ENCODE measurements around the gene RRP1. TPM values are rescaled to one million over a fixed set of nuclear protein-coding genes. Genes with fewer than 3 reads are reported as not detected.

The RRP1 gene
- total and polyA plus RNA-seq, 2 donors (not counting 1 experiment from before 2014, with no cell fraction given) = 8.6 to 12.7 TPM

DNA sequence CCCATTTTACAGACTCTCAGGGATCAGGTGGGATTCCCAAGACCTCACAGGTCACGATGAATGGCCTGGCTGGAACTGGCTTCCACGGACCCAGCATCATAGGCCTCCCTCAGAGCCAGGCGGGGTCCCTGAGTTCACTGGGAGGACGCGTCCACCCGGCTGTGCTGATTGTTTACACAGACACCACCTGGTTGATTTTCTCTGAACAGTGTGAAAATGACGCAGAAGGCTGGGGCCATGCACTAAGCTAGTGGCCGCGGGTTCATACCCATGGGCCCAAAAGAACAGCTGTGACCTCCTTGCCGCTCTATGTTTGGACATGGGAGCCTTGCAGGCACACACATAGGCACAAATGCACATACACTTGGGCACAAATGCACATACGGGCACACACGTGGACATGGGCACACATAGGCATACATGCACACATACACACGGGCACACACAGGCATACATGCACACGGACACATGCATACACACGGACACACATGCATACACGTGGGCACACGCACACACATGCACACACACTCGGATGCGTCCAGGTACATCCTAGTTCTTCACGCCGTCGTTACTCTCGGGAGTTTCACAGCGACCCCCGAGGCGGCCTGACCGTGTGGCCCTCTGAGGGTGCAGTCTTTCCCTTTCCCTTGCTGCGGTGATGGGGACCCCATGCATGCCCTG, 36.5 kb upstream of the RRP1 start:
- no peak overlapping the region for H2AFZ ChIP-seq (ENCODE audit: low read length)
- H3K4me1 ChIP-seq (ENCODE audit: control insufficient read depth, extremely low read depth, insufficient read depth, low read length) = no peaks in the 10 kb centered on the region
- no peak overlapping the region for H3K4me2 ChIP-seq (ENCODE audit: extremely low read depth, insufficient read depth, low read length)
- TF ChIP-seq, protein P1, sequence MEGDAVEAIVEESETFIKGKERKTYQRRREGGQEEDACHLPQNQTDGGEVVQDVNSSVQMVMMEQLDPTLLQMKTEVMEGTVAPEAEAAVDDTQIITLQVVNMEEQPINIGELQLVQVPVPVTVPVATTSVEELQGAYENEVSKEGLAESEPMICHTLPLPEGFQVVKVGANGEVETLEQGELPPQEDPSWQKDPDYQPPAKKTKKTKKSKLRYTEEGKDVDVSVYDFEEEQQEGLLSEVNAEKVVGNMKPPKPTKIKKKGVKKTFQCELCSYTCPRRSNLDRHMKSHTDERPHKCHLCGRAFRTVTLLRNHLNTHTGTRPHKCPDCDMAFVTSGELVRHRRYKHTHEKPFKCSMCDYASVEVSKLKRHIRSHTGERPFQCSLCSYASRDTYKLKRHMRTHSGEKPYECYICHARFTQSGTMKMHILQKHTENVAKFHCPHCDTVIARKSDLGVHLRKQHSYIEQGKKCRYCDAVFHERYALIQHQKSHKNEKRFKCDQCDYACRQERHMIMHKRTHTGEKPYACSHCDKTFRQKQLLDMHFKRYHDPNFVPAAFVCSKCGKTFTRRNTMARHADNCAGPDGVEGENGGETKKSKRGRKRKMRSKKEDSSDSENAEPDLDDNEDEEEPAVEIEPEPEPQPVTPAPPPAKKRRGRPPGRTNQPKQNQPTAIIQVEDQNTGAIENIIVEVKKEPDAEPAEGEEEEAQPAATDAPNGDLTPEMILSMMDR (conservative IDR thresholded peaks at IDR 0.05 in 1 of 2, IDR thresholded peaks at IDR 0.05 in 1 of 2; ENCODE audit: low read depth in 1 of 2, low read length in 2 of 2) = no peak
- H3K9ac ChIP-seq (ENCODE audit: insufficient read depth, low read length) = no peak overlapping the region
- H3K27ac ChIP-seq (ENCODE audit: insufficient read depth, low read length) = no peak overlapping the region
- H3K9me3 ChIP-seq (ENCODE audit: control insufficient read depth, insufficient read depth, low read depth, low read length) = no peaks in the 10 kb centered on the region
- DNase-seq (ENCODE audit: low read depth in 2 of 2) = peak in 1 of 2 donors; percentile 36
- no peaks in the 10 kb centered on the region for H3K79me2 ChIP-seq (ENCODE audit: control insufficient read depth, insufficient read depth, low read length)
- H3K27me3 ChIP-seq (ENCODE audit: control insufficient read depth, insufficient read depth, low read length) = no peaks in the 10 kb centered on the region
- H4K20me1 ChIP-seq (ENCODE audit: control insufficient read depth, extremely low read depth, insufficient read depth, low read length) = no peaks in the 10 kb centered on the region
- H3K36me3 ChIP-seq (ENCODE audit: control insufficient read depth, insufficient read depth, low read length) = peaks cover 35% of the 10 kb centered on the region
- no peak overlapping the region for H3K4me3 ChIP-seq (replicated peaks in 1 of 4; ENCODE audit: control extremely low read depth in 1 of 4, insufficient read depth in 1 of 4, low read depth in 3 of 4, low read length in 4 of 4)

- H4K20me1 ChIP-seq (ENCODE audit: control insufficient read depth, extremely low read depth, insufficient read depth, low read length) = no peaks in the 10 kb centered on the region
- no peaks in the 10 kb centered on the region for H3K27me3 ChIP-seq (ENCODE audit: control insufficient read depth, insufficient read depth, low read length)
- no peaks in the 10 kb centered on the region for H3K4me1 ChIP-seq (ENCODE audit: control insufficient read depth, extremely low read depth, insufficient read depth, low read length)
- TF ChIP-seq, protein P1 (conservative IDR thresholded peaks at IDR 0.05 in 1 of 2, IDR thresholded peaks at IDR 0.05 in 1 of 2; ENCODE audit: low read depth in 1 of 2, low read length in 2 of 2) = no peak
- TF ChIP-seq EZH2 (IDR thresholded peaks at IDR 0.05; ENCODE audit: low read length, missing control alignments) = no peak
- no peak for DNase-seq (ENCODE audit: low read depth in 2 of 2)
- no peaks in the 10 kb centered on the region for H3K79me2 ChIP-seq (ENCODE audit: control insufficient read depth, insufficient read depth, low read length)
- no peak overlapping the region for H3K4me3 ChIP-seq (replicated peaks in 1 of 4; ENCODE audit: control extremely low read depth in 1 of 4, insufficient read depth in 1 of 4, low read depth in 3 of 4, low read length in 4 of 4)
- H3K9me3 ChIP-seq (ENCODE audit: control insufficient read depth, insufficient read depth, low read depth, low read length) = no peaks in the 10 kb centered on the region
- H3K36me3 ChIP-seq (ENCODE audit: control insufficient read depth, insufficient read depth, low read length) = peaks cover 35% of the 10 kb centered on the region
- no peak overlapping the region for H3K9ac ChIP-seq (ENCODE audit: insufficient read depth, low read length)
- H3K27ac ChIP-seq (ENCODE audit: insufficient read depth, low read length) = no peak overlapping the region
- H3K4me2 ChIP-seq (ENCODE audit: extremely low read depth, insufficient read depth, low read length) = no peak overlapping the region
- no peak overlapping the region for H2AFZ ChIP-seq (ENCODE audit: low read length)
Measured at GRCh38 chr21:43753439-43753799, 36.0 kb upstream of the RRP1 start.

- Histone ChIP-seq H3K79me2 (ENCODE audit: control insufficient read depth, insufficient read depth, low read length) (no peaks in the 10 kb centered on the region), H3K4me2 (ENCODE audit: extremely low read depth, insufficient read depth, low read length) (no peak overlapping the region), H3K36me3 (ENCODE audit: control insufficient read depth, insufficient read depth, low read length) (peaks cover 40% of the 10 kb centered on the region), H3K9me3 (ENCODE audit: control insufficient read depth, insufficient read depth, low read depth, low read length) (no peaks in the 10 kb centered on the region), H3K4me1 (ENCODE audit: control insufficient read depth, extremely low read depth, insufficient read depth, low read length) (no peaks in the 10 kb centered on the region), H3K9ac (ENCODE audit: insufficient read depth, low read length) (no peak overlapping the region), H4K20me1 (ENCODE audit: control insufficient read depth, extremely low read depth, insufficient read depth, low read length) (no peaks in the 10 kb centered on the region), H2AFZ (ENCODE audit: low read length) (no peak overlapping the region), H3K27ac (ENCODE audit: insufficient read depth, low read length) (no peak overlapping the region), H3K4me3 (replicated peaks in 1 of 4; ENCODE audit: control extremely low read depth in 1 of 4, insufficient read depth in 1 of 4, low read depth in 3 of 4, low read length in 4 of 4) (no peak overlapping the region), H3K27me3 (ENCODE audit: control insufficient read depth, insufficient read depth, low read length) (no peaks in the 10 kb centered on the region)
- TF ChIP-seq, protein P1 (conservative IDR thresholded peaks at IDR 0.05 in 1 of 2, IDR thresholded peaks at IDR 0.05 in 1 of 2; ENCODE audit: low read depth in 1 of 2, low read length in 2 of 2) = no peak
- TF ChIP-seq EZH2 (IDR thresholded peaks at IDR 0.05; ENCODE audit: low read length, missing control alignments) = no peak
- DNase-seq (ENCODE audit: low read depth in 2 of 2) = no peak
Measured at GRCh38 chr21:43754948-43755781, 34.2 kb upstream of the RRP1 start.

Measured in fibroblast of lung (primary cell).